ENCODE data around the gene HM13. TPM values are rescaled to one million over a fixed set of nuclear protein-coding genes. Genes with fewer than 3 reads are reported as not detected.

The HM13 gene
- total and polyA plus RNA-seq, 2 donors (not counting 3 experiments of a cell fraction or from before 2014, with no cell fraction given), result 211 to 218 TPM

DNA sequence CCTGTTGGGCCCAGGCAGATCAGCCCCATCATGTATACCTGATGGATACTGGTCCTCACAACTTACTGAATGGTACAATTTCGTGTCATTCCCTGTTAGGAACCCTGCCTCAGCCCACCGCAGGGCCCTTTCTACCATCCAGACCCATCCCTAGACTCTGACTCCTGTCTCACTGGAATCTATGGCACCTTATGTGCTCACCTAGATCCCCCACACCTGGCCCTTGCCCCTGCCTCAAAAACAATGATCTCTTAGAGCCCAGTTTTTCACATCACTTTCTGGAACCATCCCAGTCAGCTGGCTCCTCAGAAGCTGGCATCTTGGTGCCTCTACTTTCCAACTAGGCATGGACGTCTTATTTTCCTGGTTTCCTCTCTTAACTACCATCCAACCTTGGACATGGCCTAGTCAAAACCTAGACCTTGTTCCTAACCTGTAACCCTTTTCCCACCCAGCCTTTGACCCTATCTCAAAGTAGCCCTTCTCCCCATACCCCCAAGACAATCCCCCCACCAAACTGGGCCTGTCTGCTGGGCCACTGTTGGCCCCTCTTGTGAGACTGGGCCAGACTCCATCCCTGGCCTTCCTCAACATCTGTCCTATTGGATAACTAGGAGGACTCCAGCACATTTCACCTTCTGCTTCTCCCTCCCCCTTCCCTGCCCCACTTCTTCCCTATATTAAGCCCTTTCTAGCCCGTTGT, 981 bp downstream of the HM13 start:
- peaks cover 25% of the 10 kb centered on the region for H3K4me1 ChIP-seq (ENCODE audit: control insufficient read depth, extremely low read depth, insufficient read depth, low read length)
- dilution Hi-C loops (cut with MboI; ENCODE audit: extremely low pct_ligation_motif_present, low sequenced_read_pairs), result no loop called here
- no TSS peak for BruUV-seq (replicated peaks)
- H3K4me2 ChIP-seq (ENCODE audit: insufficient read depth, low read length), result peak overlapping the region; percentile 68
- no peaks in the 10 kb centered on the region for H3K9me1 ChIP-seq (replicated peaks; ENCODE audit: control insufficient read depth, extremely low read depth, insufficient read depth, low read length)
- POLR2A ChIA-PET, result no interaction called here
- peak overlapping the region; percentile 73 for H3K9ac ChIP-seq (replicated peaks; ENCODE audit: extremely low read depth, insufficient read depth, low read length)
- H3K36me3 ChIP-seq (ENCODE audit: control insufficient read depth in 2 of 2, extremely low read depth in 1 of 2, insufficient read depth in 2 of 2, low read length in 2 of 2), result peaks cover 0 to 2% of the 10 kb centered on the region in 2 experiments
- peaks cover 53% of the 10 kb centered on the region for H3K79me2 ChIP-seq (ENCODE audit: control insufficient read depth, insufficient read depth, low read length)
- no peak overlapping the region for H2AFZ ChIP-seq (ENCODE audit: low read depth, low read length)
- H3K27me3 ChIP-seq (ENCODE audit: control insufficient read depth in 2 of 2, insufficient read depth in 2 of 2, low read length in 2 of 2), result no peaks in the 10 kb centered on the region
- FAIRE-seq (peak; percentile 15), DNase-seq (ENCODE audit: low read depth, low spot score) (no peak)
- no peaks in the 10 kb centered on the region for H4K20me1 ChIP-seq (replicated peaks; ENCODE audit: control insufficient read depth, extremely low read depth, insufficient read depth, low read length)
- no peaks in the 10 kb centered on the region for H3K9me3 ChIP-seq (replicated peaks; ENCODE audit: control insufficient read depth, insufficient read depth, low read length)
- H3K27ac ChIP-seq (ENCODE audit: insufficient read depth, low read depth, low read length), result peak overlapping the region; percentile 38
- CTCF ChIA-PET, result interaction anchor here (1.1 to 1.6 kb wide), 2 partner anchors 12 to 45 kb away, joined by 5 to 8 read pairs; no protein-coding TSS in a partner anchor
- H3K4me3 ChIP-seq (replicated peaks in 1 of 3; ENCODE audit: insufficient read depth in 1 of 3, low read depth in 1 of 3, low read length in 3 of 3), result peak overlapping the region; percentile 7 to 84 (median 70)
- TF ChIP-seq GATA2 (IDR thresholded peaks at IDR 0.05; ENCODE audit: insufficient read depth, insufficient read length, low read depth, low read length), result no peak
- TF ChIP-seq POLR2A (IDR thresholded peaks at IDR 0.05; ENCODE audit: low read depth, low read length), result no peak
- no peak for TF ChIP-seq POLR2AphosphoS5 (IDR thresholded peaks at IDR 0.05; ENCODE audit: insufficient read depth, low read depth, low read length)
- no peak for TF ChIP-seq MYC (IDR thresholded peaks at IDR 0.05; ENCODE audit: low read depth, low read length)
- TF ChIP-seq, protein P1, sequence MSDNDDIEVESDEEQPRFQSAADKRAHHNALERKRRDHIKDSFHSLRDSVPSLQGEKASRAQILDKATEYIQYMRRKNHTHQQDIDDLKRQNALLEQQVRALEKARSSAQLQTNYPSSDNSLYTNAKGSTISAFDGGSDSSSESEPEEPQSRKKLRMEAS (IDR thresholded peaks at IDR 0.05; ENCODE audit: insufficient read depth, insufficient read length), result no peak
- TF ChIP-seq FOS (IDR thresholded peaks at IDR 0.05; ENCODE audit: borderline replicate concordance, insufficient read depth, low read length), result no peak
- no peak for TF ChIP-seq EZH2 (IDR thresholded peaks at IDR 0.05; ENCODE audit: borderline replicate concordance, low read depth, low read length, severe bottlenecking)
- TF ChIP-seq JUN (IDR thresholded peaks at IDR 0.05; ENCODE audit: borderline replicate concordance, insufficient read depth, insufficient read length, low read depth), result no peak
- TF ChIP-seq CTCF (IDR thresholded peaks at IDR 0.05; ENCODE audit: extremely low read depth in 1 of 2, insufficient read depth in 1 of 2, low read depth in 1 of 2, low read length in 2 of 2), result no peak
- intact Hi-C loops (cut with micrococcal nuclease), result loop anchor here (2.0 kb wide), 2 partner anchors 30 to 46 kb away; no protein-coding TSS in a partner anchor

Measured in endothelial cell of umbilical vein (primary cell).